Mucosa of descending colon (tissue), 3 donors: ENCODE results near the gene CISTR. TPM values are rescaled to one million over a fixed set of nuclear protein-coding genes. Genes with fewer than 3 reads are reported as not detected.

ENCODE experiments used
- ATAC-seq: fragments of 200-7000 bp; cut with Tn5 transposase; one replicate; pipeline ENCODE4 v1.9.1; 2020; ENCODE audit warnings: mild to moderate bottlenecking, moderate library complexity
- DNase-seq, 3 donors: peaks; one replicate each; pipeline ENCODE4 v3.0.0-alpha.2; 2020
- H3K36me3 ChIP-seq: fragments of 200-600 bp; one replicate; pipeline ENCODE4 v1.8.0; 2021; ENCODE audit warnings: low read depth, mild to moderate bottlenecking
- H3K4me1 ChIP-seq: fragments of 200-600 bp; one replicate; pipeline ENCODE4 v1.8.0; 2021; ENCODE audit warnings: low read depth, mild to moderate bottlenecking
- H3K4me3 ChIP-seq: fragments of 200-600 bp; one replicate; pipeline ENCODE4 v1.8.0; 2021; ENCODE audit warnings: mild to moderate bottlenecking
- H3K9me3 ChIP-seq: fragments of 200-600 bp; one replicate; pipeline ENCODE4 v1.8.0; 2021; ENCODE audit warnings: mild to moderate bottlenecking
- intact Hi-C, 2 donors: fragments of 100-400 bp; cut with DNase I in 1 of 2; cut with micrococcal nuclease in 1 of 2; formaldehyde crosslinking; loops; one replicate each; pipeline versions ENCODE4 v1.11.0 to v1.11.1; 2022; cut with DNase I, micrococcal nuclease
- total RNA-seq, 3 donors: library from RNA; stranded (reverse); fragmentation: NEBNext Ultra II Directional in 2 of 3; extraction: Animal tissue kit (Norgen Biotek cat#: 25700) in 2 of 3; gene quantifications; one replicate each; pipeline versions ENCODE4 v1.2.1 to v1.2.4, GENCODE V29; 2021 to 2023
- TF ChIP-seq, protein P1 (sequence below): fragments of 200-600 bp; IDR thresholded peaks from one replicate; pipeline ENCODE4 v1.8.0; 2022; ENCODE audit warnings: antibody characterized with exemption, mild to moderate bottlenecking
- donor health status: DM: no; HTN: no; CAD: no; lungs with moderate emphysema.
- donor health status: DM: no; HTN: no; CAD: no.
- donor health status: DM: no; HTN: yes; CAD: no.

Gene CISTR
- total RNA-seq, 3 donors from 2014 or later: not detected

DNA sequence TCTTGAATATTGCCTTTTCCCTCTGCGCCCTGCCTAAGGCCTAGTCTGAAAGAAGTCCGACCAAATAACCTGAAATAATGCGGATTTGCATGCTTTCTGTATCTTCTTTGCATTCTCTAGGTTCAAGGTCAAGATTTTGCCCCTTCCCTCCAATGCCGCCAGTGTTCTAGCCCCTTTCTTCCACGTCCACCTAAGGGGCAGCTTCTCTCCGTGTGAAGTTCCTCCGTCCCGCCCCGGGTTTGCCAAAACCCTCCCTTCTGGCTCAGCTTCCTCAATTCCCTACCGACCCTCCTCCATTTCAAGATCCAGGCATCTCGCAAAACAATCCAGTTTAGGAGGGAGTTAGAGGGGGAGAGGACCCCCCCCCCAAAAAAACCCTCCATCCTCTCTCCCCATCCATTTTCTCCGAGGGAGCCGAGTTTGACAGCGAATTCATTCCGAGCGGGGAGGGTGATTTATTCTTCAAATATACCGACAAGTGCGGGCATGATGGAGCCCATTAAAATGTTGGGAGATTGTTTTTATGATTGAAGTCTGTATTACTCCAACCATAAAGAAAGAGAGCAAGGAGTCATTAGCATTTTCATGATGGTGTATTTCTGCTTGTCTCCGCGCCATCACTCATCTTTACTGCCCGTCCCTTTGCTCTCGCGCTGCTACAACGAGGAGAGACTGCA is 55.0 kb downstream of the CISTR start:
- Histone ChIP-seq H3K4me1 (peaks cover 8% of the 10 kb centered on the region), H3K36me3 (no peaks in the 10 kb centered on the region), H3K4me3 (no peak overlapping the region), H3K9me3 (no peaks in the 10 kb centered on the region)
- no peak for DNase-seq
- intact Hi-C loops: no loop called here
- no peak for ATAC-seq
- TF ChIP-seq, protein P1, sequence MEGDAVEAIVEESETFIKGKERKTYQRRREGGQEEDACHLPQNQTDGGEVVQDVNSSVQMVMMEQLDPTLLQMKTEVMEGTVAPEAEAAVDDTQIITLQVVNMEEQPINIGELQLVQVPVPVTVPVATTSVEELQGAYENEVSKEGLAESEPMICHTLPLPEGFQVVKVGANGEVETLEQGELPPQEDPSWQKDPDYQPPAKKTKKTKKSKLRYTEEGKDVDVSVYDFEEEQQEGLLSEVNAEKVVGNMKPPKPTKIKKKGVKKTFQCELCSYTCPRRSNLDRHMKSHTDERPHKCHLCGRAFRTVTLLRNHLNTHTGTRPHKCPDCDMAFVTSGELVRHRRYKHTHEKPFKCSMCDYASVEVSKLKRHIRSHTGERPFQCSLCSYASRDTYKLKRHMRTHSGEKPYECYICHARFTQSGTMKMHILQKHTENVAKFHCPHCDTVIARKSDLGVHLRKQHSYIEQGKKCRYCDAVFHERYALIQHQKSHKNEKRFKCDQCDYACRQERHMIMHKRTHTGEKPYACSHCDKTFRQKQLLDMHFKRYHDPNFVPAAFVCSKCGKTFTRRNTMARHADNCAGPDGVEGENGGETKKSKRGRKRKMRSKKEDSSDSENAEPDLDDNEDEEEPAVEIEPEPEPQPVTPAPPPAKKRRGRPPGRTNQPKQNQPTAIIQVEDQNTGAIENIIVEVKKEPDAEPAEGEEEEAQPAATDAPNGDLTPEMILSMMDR: no peak

Other genes with a start within 250 kb of the CISTR start
- not detected for gene NPFF, start 244.5 kb downstream of the CISTR start, total RNA-seq
- gene ATF7, start 125.6 kb downstream of the CISTR start, total RNA-seq: 10 to 100 TPM; 35.6 to 50.9 (median 42.8) TPM
- 100 to 1,000 TPM; 328 to 354 (median 349) TPM for gene ATP5MC2, start 75.9 kb downstream of the CISTR start, total RNA-seq
- 100 to 1,000 TPM in 2 of 3 donors, 10 to 100 TPM in 1; 62.2 to 235 (median 119) TPM for gene CALCOCO1, start 24.5 kb downstream of the CISTR start, total RNA-seq
- not detected for gene HOXC13, start 186.9 kb upstream of the CISTR start, total RNA-seq
- gene HOXC12, start 202.9 kb upstream of the CISTR start, total RNA-seq: not detected
- not detected for gene HOXC11, start 221.1 kb upstream of the CISTR start, total RNA-seq
- gene HOTAIR, start 223.0 kb upstream of the CISTR start, total RNA-seq: not detected
- gene HOXC10, start 233.2 kb upstream of the CISTR start, total RNA-seq: not detected
- gene HOXC9, start 248.2 kb upstream of the CISTR start, total RNA-seq: not detected